HFFc6 (cell line): ENCODE results near the gene GKAP1. TPM values are rescaled to one million over a fixed set of nuclear protein-coding genes. Genes with fewer than 3 reads are reported as not detected.

Experiments
- DNase-seq: peaks from one replicate; pipeline ENCODE4 v3.0.0-alpha.2; 2018
- H3K27ac Mint-ChIP-seq: 2 replicates; pipeline ENCODE4 v1.8.0; 2020; ENCODE audit warnings: mild to moderate bottlenecking, mixed read lengths
- H3K27me3 Mint-ChIP-seq: 2 replicates; pipeline ENCODE4 v1.8.0; 2021; ENCODE audit warnings: mild to moderate bottlenecking, moderate library complexity, mixed read lengths; ENCODE audit not compliant: insufficient read depth
- H3K36me3 Mint-ChIP-seq: 2 replicates; pipeline ENCODE4 v1.8.0; 2021; ENCODE audit warnings: low read depth, mixed read lengths
- H3K4me1 Mint-ChIP-seq: 2 replicates; pipeline ENCODE4 v1.8.0; 2020; ENCODE audit warnings: low read depth, mixed read lengths
- H3K4me3 Mint-ChIP-seq: 2 replicates; pipeline ENCODE4 v1.8.0; 2020; ENCODE audit warnings: mild to moderate bottlenecking, moderate library complexity, mixed read lengths
- H3K9me3 Mint-ChIP-seq: 2 replicates; pipeline ENCODE4 v1.8.0; 2020; ENCODE audit warnings: mild to moderate bottlenecking, mixed read lengths
- total RNA-seq, 6 experiments: library from RNA; stranded (reverse); fragmentation: NEBNext Ultra II Directional; extraction: Animal tissue kit (Norgen Biotek cat#: 25700); gene quantifications; 2 replicates in 1 of 6; 3 replicates in 5 of 6; pipeline ENCODE4 v1.2.3, GENCODE V29; 2021
- TF ChIP-seq, protein P1 (sequence below): fragments of 200-600 bp; sonication (generic); IDR thresholded peaks from 2 replicates; pipeline ENCODE4 v1.5.0; 2021; ENCODE audit warnings: antibody characterized with exemption, mild to moderate bottlenecking

The GKAP1 gene
- total RNA-seq, 6 experiments from 2014 or later, result 0.74 to 1.3 (median 1.1) TPM

DNA sequence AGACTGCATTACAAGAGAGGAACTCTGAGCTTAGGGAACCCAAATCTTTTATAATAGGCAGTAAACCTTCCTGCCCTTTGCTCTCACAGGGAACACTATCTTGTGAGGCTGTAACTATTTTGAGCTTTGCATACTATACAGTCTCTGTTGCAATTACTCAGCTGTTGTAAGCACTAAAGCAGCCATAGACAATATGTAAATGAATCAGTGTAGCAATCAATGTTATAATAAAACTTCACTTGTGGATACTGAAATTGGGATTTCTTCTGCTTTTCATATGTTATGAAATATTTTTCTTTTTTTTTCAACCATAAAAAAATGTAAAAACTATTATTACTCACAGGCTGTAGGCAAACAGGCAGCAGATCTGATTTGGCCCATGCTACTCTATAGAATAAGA, 93.1 kb downstream of the GKAP1 start:
- TF ChIP-seq, protein P1, sequence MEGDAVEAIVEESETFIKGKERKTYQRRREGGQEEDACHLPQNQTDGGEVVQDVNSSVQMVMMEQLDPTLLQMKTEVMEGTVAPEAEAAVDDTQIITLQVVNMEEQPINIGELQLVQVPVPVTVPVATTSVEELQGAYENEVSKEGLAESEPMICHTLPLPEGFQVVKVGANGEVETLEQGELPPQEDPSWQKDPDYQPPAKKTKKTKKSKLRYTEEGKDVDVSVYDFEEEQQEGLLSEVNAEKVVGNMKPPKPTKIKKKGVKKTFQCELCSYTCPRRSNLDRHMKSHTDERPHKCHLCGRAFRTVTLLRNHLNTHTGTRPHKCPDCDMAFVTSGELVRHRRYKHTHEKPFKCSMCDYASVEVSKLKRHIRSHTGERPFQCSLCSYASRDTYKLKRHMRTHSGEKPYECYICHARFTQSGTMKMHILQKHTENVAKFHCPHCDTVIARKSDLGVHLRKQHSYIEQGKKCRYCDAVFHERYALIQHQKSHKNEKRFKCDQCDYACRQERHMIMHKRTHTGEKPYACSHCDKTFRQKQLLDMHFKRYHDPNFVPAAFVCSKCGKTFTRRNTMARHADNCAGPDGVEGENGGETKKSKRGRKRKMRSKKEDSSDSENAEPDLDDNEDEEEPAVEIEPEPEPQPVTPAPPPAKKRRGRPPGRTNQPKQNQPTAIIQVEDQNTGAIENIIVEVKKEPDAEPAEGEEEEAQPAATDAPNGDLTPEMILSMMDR, result no peak
- DNase-seq, result no peak
- no peak overlapping the region for H3K27ac Mint-ChIP-seq

DNA sequence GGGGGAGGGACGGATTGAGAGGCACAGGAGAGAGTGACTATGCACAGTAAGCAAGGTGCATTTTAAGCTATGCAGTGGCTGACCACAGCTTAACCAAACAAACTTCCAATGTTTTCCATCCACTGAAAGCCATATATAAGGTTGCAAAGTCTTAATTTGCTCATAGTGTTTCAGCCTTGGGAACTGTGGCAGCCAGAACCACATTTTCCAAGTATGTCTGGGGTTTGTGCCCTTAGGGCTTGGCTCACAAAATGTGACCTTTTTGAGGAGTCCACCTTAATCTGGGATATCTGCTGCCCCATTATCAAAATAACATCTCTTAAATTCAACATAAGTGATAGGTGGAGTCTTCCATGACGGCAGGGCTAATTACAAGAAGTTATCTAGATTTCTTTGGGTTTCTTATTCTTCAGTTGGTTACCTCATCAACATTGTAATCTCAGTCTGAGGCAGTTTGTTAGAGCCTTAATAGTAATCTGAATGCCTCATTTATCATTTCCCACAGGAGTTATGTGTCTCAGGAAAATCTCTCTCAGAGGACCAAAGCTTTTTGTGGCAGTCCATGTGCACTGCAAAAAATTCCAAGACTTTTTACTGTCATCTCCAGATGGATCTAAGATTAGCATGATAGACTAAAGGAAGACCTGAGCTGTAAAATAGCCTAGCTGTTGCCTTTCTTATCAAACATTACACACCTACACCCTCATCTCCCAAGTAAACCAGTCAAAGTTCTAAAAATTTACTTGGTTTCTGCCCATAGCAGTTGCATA, 94.7 kb downstream of the GKAP1 start:
- TF ChIP-seq, protein P1, result no peak
- H3K9me3 Mint-ChIP-seq, result peaks cover 3% of the 10 kb centered on the region; the same call in 1 of the 2 replicates
- no peaks in the 10 kb centered on the region for H3K36me3 Mint-ChIP-seq
- H3K27me3 Mint-ChIP-seq, result no peaks in the 10 kb centered on the region
- no peaks in the 10 kb centered on the region for H3K4me1 Mint-ChIP-seq
- no peak for DNase-seq
- no peak overlapping the region for H3K27ac Mint-ChIP-seq
- no peak overlapping the region for H3K4me3 Mint-ChIP-seq

More for the DNA sequence above, 93.1 kb downstream of the GKAP1 start:
- peaks cover 3% of the 10 kb centered on the region; the same call in 1 of the 2 replicates for H3K9me3 Mint-ChIP-seq
- H3K4me1 Mint-ChIP-seq, result no peaks in the 10 kb centered on the region
- no peaks in the 10 kb centered on the region for H3K36me3 Mint-ChIP-seq
- no peak overlapping the region for H3K4me3 Mint-ChIP-seq
- H3K27me3 Mint-ChIP-seq, result no peaks in the 10 kb centered on the region

DNA sequence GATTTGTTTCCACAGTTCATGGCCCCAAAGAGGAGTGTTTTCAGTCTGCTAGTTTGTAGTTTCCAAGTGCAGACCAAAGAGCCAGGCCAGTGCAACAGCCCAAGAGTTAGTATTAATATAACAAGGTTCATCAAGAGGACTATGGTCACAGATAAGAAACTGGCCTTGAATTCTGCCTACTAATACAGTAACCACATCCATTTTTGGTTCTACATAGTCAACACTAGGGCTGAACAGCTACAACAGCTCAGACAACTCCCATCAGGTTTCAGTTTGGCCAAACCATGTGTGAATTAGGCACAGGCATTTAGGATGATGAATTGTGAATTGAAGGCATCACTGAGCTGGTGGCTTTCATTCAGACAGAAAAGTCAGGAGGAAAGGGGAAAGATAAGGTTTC, 96.1 kb downstream of the GKAP1 start:
- DNase-seq, result no peak
- no peak overlapping the region for H3K4me3 Mint-ChIP-seq
- no peaks in the 10 kb centered on the region for H3K36me3 Mint-ChIP-seq
- H3K9me3 Mint-ChIP-seq, result peaks cover 7% of the 10 kb centered on the region
- TF ChIP-seq, protein P1, result no peak
- no peak overlapping the region for H3K27ac Mint-ChIP-seq
- no peaks in the 10 kb centered on the region for H3K4me1 Mint-ChIP-seq
- no peaks in the 10 kb centered on the region; the same call in 1 of the 2 replicates for H3K27me3 Mint-ChIP-seq

DNA sequence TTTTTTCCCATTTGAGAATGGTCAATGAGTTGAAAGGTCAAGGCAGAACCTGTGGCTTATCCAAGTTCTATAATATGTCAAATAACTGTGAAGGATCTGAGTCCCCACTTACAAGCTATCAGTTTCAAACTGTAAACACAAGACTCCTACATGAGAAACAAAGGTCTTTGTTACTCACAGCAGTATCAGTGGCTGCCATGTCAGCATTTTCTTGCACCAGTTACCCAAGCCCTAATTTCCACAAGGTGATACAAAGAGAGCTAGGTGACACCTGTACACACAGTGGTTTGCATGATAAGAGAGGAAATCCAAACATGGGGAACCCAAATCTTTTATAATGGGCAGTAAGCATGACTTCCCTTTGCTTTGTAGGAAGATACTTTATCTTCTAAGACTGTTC, 101.8 kb downstream of the GKAP1 start:
- Mint-ChIP-seq H3K4me1 (no peaks in the 10 kb centered on the region), H3K27me3 (peaks cover 2% of the 10 kb centered on the region), H3K9me3 (peaks cover 4% of the 10 kb centered on the region; the same call in 1 of the 2 replicates), H3K27ac (no peak overlapping the region), H3K36me3 (no peaks in the 10 kb centered on the region), H3K4me3 (no peak overlapping the region)
- TF ChIP-seq, protein P1, result no peak
- DNase-seq, result no peak

DNA sequence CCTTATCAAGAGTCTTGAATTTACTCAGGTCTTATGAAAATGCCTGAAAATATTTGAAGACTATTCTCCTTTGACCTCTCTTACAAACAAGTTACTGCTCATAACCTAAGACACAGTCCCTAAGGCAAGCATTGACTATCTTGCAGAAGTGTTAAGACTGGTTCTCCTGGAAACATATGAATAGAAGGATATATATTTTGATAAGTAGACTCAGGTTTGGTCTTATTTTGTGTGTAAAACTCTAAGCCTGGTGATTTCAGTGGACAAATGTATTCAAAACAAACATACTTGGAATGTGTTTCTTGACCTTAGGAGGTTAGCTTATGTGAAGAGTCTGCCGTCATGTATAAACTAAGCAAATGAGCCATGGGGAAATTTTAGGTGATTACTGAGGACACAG, 102.3 kb downstream of the GKAP1 start:
- no peaks in the 10 kb centered on the region for H3K4me1 Mint-ChIP-seq

More for the DNA sequence above, 102.3 kb downstream of the GKAP1 start:
- peaks cover 4% of the 10 kb centered on the region; the same call in 1 of the 2 replicates for H3K9me3 Mint-ChIP-seq
- no peak overlapping the region for H3K27ac Mint-ChIP-seq
- DNase-seq, result no peak
- no peaks in the 10 kb centered on the region for H3K36me3 Mint-ChIP-seq
- H3K27me3 Mint-ChIP-seq, result peaks cover 2% of the 10 kb centered on the region
- no peak overlapping the region for H3K4me3 Mint-ChIP-seq
- TF ChIP-seq, protein P1, result no peak
